DOHH2 (cell line): Measurements from ENCODE around the gene COG4.

ENCODE experiments used
- EZH2phosphoT487 ChIP-seq: fragments of 200-600 bp; sonication (generic); IDR thresholded peaks from 2 replicates; pipeline ENCODE4 v1.6.1; 2017; ENCODE audit warnings: borderline replicate concordance, mild to moderate bottlenecking, antibody characterized with exemption, low read length, moderate library complexity, mixed read lengths
- TF ChIP-seq, protein P1 (sequence below): fragments of 200-600 bp; sonication (generic); IDR thresholded peaks from one replicate; pipeline ENCODE4 v1.5.1; 2014; ENCODE audit warnings: antibody characterized with exemption, mild to moderate bottlenecking, low read depth, low read length; ENCODE audit not compliant: poor library complexity, severe bottlenecking

DNA sequence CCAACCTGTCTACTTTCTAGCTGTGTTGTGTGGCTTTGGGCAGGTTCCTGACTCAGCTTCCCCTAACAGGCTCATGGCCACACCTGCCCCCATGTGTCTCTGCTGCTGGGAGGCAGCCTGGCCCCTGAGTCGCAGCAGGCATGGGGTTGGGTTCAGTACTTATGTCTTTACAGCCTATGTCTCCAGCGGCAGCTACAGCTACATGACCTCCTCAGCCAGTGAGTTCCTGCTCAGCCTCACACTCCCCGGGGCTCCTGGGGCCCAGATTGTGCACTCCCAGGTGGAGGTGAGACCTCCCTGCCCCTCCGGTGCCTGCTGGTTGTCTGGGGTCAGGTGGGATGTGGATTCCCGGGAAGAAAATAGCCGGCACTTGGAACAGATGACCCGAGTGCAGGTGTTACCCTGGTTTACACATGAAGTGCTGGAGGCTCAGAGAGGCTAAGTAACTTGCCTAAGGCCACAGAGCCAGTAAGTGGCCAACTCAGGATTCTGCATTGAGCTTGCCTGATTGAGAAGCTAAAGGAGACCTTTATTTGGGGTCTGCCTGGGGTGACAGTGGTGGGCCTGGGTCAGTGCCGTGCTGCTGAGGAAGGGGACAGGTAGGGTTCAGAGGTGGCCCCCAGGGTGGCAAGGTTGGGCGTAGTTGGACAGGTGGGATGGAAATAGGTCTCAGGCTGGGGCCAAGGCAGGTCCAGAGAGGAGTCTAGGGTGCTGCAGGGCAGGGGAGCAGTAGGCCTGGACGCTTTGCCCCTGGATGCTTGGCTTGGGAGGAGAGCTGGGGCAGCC lies 53.0 kb downstream of the COG4 start:
- TF ChIP-seq, protein P1, sequence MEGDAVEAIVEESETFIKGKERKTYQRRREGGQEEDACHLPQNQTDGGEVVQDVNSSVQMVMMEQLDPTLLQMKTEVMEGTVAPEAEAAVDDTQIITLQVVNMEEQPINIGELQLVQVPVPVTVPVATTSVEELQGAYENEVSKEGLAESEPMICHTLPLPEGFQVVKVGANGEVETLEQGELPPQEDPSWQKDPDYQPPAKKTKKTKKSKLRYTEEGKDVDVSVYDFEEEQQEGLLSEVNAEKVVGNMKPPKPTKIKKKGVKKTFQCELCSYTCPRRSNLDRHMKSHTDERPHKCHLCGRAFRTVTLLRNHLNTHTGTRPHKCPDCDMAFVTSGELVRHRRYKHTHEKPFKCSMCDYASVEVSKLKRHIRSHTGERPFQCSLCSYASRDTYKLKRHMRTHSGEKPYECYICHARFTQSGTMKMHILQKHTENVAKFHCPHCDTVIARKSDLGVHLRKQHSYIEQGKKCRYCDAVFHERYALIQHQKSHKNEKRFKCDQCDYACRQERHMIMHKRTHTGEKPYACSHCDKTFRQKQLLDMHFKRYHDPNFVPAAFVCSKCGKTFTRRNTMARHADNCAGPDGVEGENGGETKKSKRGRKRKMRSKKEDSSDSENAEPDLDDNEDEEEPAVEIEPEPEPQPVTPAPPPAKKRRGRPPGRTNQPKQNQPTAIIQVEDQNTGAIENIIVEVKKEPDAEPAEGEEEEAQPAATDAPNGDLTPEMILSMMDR, result no peak
- TF ChIP-seq EZH2phosphoT487, result no peak
